Progenitor cell of endocrine pancreas (in vitro differentiated cells): ENCODE data around the gene GXYLT1. TPM values are rescaled to one million over a fixed set of nuclear protein-coding genes. Genes with fewer than 3 reads are reported as not detected.
"Not testable (repeated sequence)": the region's sequence is repeated elsewhere in the genome, so short reads cannot be mapped to it uniquely, and the experiment has no call there.

Experiments used
- DNase-seq: peaks from one replicate; pipeline ENCODE4 v3.0.0; 2021; ENCODE audit warnings: low spot score; ENCODE audit not compliant: unreplicated experiment
- H3K27ac Mint-ChIP-seq: 2 replicates; pipeline ENCODE4 v1.8.0; 2021; ENCODE audit warnings: mild to moderate bottlenecking, moderate library complexity, mixed read lengths
- H3K27me3 Mint-ChIP-seq: 2 replicates; pipeline ENCODE4 v1.8.0; 2021; ENCODE audit warnings: mixed read lengths
- H3K36me3 Mint-ChIP-seq: 2 replicates; pipeline ENCODE4 v1.8.0; 2022; ENCODE audit warnings: mixed read lengths; ENCODE audit not compliant: insufficient read depth
- H3K4me1 Mint-ChIP-seq: 2 replicates; pipeline ENCODE4 v1.8.0; 2021; ENCODE audit warnings: low read depth, mixed read lengths
- H3K4me3 Mint-ChIP-seq: 2 replicates; pipeline ENCODE4 v1.8.0; 2021; ENCODE audit warnings: low read depth, mild to moderate bottlenecking, moderate library complexity, mixed read lengths
- H3K9me3 Mint-ChIP-seq: 2 replicates; pipeline ENCODE4 v1.8.0; 2021; ENCODE audit warnings: low read depth, mixed read lengths
- long read RNA-seq: library from polyadenylated mRNA; unstranded; transcript quantifications from one replicate; pipeline ENCODE4 v2.0.0, GENCODE V29; 2020
- total RNA-seq: library from RNA; stranded (reverse); gene quantifications from 2 replicates; pipeline ENCODE4 v1.2.1, GENCODE V29; 2021
- TF ChIP-seq, protein P1 (sequence below): fragments of 200-600 bp; sonication (generic); IDR thresholded peaks from one replicate; pipeline ENCODE4 v1.5.0; 2021; ENCODE audit warnings: antibody characterized with exemption, mild to moderate bottlenecking; ENCODE audit not compliant: unreplicated experiment

Gene GXYLT1, protein sequence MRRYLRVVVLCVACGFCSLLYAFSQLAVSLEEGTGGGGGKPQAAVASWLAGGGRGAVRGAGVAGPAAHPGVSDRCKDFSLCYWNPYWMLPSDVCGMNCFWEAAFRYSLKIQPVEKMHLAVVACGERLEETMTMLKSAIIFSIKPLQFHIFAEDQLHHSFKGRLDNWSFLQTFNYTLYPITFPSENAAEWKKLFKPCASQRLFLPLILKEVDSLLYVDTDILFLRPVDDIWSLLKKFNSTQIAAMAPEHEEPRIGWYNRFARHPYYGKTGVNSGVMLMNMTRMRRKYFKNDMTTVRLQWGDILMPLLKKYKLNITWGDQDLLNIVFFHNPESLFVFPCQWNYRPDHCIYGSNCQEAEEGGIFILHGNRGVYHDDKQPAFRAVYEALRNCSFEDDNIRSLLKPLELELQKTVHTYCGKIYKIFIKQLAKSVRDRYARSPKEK
- 23.5 and 23.8 TPM in 2 replicates for total RNA-seq
- long read RNA-seq, full-length matches to known transcripts: 2 of 10 reads
- long read RNA-seq, partial matches to known transcripts: 0 of 10 reads
- long read RNA-seq, other reads (novel, unspliced or antisense): 8 of 10 reads

DNA sequence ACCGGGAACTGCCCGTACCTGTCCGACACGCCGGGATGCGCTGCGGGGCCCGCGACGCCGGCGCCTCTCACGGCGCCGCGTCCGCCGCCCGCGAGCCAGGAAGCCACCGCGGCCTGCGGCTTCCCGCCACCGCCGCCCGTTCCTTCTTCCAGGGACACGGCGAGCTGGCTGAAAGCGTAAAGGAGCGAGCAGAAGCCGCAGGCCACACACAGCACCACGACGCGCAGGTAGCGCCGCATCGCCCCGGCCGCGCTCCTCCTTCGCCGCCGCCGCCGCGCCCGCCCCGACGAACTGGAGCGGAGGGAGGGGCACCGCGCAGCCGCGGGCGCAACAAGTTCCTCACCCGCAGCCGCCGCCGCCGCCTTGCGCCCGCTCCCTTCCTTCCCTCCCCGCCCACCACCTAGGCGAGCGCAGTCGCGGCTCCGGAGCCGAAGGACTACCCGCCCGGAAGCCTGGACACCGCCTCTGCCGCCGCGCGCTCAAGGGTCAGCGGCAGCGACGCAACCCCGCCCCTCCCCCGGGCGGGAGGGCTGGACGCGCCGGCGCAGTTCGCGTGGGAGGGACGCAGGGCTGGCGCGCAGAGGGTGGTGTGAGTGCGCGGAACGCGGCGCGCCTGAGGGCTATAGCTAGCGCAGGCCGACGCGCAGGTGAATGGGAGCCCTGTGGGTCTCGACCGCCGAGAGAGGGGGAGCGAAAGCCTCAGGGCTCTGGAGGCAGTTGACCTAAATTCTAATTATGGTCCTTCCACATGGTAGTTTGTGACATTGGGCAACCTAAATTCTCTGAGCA, at the start of gene GXYLT1:
TSS of gene GXYLT1 (minus strand) at position 467 of the 789 bp plus-strand sequence. CDS start at position 239, 228 bp downstream.
- Mint-ChIP-seq H3K27ac (peak within 1 kb of the TSS; percentile 97), H3K36me3 (no peaks in the 10 kb centered on the region), H3K9me3 (no peaks in the 10 kb centered on the region), H3K4me1 (peaks cover 26% of the 10 kb centered on the region), H3K4me3 (peak within 1 kb of the TSS; percentile 93), H3K27me3 (no peaks in the 10 kb centered on the region)
- TF ChIP-seq, protein P1, sequence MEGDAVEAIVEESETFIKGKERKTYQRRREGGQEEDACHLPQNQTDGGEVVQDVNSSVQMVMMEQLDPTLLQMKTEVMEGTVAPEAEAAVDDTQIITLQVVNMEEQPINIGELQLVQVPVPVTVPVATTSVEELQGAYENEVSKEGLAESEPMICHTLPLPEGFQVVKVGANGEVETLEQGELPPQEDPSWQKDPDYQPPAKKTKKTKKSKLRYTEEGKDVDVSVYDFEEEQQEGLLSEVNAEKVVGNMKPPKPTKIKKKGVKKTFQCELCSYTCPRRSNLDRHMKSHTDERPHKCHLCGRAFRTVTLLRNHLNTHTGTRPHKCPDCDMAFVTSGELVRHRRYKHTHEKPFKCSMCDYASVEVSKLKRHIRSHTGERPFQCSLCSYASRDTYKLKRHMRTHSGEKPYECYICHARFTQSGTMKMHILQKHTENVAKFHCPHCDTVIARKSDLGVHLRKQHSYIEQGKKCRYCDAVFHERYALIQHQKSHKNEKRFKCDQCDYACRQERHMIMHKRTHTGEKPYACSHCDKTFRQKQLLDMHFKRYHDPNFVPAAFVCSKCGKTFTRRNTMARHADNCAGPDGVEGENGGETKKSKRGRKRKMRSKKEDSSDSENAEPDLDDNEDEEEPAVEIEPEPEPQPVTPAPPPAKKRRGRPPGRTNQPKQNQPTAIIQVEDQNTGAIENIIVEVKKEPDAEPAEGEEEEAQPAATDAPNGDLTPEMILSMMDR: no peak
- peak; percentile 88 for DNase-seq

DNA sequence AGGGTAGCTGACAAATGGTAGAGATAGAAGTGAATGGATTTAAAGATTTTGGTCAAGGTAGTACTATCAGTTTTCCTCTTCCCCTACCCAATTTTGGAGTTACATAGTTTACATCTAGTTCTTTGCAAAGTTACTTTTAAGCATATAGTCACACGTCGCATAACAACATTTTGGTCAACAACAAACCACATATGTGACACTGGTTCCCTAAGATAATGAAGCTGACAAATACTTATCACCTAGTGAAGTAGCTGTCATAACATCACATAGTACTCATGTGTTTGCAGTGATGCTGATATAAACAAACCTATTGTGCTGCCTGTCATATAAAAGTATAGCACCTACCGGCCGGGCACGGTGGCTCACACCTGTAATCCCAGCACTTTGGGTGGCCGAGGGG, 48.0 kb upstream of the GXYLT1 start:
- no peak overlapping the region for H3K4me3 Mint-ChIP-seq
- DNase-seq: no peak
- H3K9me3 Mint-ChIP-seq: no peaks in the 10 kb centered on the region
- peaks cover 7% of the 10 kb centered on the region for H3K36me3 Mint-ChIP-seq
- TF ChIP-seq, protein P1: no peak
- no peak overlapping the region for H3K27ac Mint-ChIP-seq
- H3K4me1 Mint-ChIP-seq: peaks cover 3% of the 10 kb centered on the region
- H3K27me3 Mint-ChIP-seq: no peaks in the 10 kb centered on the region

DNA sequence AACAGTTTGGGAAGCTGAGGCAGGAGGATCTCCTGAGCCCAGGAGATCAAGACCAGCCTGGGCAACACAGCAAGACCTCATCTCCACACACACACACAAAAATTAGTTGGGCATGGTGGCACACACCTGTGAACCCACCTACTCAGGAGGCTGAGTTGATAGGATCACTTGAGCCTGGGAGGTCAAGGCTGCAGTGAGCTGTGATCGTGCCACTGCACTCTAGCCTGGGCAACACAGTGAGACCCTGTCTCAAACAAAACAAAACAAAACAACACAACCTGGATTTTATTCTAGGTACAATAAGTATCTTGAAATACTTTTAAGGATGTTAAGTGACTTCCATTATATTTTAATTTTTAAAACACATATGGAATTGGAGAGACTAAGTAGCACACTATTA, 47.6 kb upstream of the GXYLT1 start:
- no peak overlapping the region for H3K4me3 Mint-ChIP-seq
- DNase-seq: no peak
- TF ChIP-seq, protein P1: no peak
- H3K27me3 Mint-ChIP-seq: no peaks in the 10 kb centered on the region
- no peaks in the 10 kb centered on the region for H3K9me3 Mint-ChIP-seq
- H3K36me3 Mint-ChIP-seq: peaks cover 7% of the 10 kb centered on the region
- H3K4me1 Mint-ChIP-seq: peaks cover 3% of the 10 kb centered on the region
- H3K27ac Mint-ChIP-seq: no peak overlapping the region

DNA sequence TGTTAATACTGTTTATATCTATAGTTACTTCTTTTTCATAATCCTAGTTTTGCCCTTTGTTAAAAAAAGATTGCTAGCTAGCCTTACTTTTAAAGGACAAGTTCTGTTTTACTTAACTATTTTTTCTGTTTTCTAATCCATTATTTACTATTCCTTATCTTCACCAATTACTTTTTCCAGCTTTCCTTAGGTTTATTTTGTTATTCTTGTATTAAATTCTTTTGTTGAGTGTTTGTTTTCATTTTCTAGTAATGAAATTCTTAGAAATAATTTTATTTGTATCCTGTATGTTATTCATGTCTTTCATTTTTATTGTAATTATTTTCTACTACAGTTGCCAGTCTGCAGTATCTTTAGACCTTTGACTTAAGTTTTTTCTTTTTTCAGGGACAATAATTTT, 45.7 kb upstream of the GXYLT1 start:
- Mint-ChIP-seq H3K27me3 (no peaks in the 10 kb centered on the region), H3K4me3 (no peak overlapping the region), H3K36me3 (peaks cover 4% of the 10 kb centered on the region), H3K27ac (no peak overlapping the region), H3K4me1 (peaks cover 2% of the 10 kb centered on the region), H3K9me3 (no peaks in the 10 kb centered on the region)
- TF ChIP-seq, protein P1: no peak
- no peak for DNase-seq

DNA sequence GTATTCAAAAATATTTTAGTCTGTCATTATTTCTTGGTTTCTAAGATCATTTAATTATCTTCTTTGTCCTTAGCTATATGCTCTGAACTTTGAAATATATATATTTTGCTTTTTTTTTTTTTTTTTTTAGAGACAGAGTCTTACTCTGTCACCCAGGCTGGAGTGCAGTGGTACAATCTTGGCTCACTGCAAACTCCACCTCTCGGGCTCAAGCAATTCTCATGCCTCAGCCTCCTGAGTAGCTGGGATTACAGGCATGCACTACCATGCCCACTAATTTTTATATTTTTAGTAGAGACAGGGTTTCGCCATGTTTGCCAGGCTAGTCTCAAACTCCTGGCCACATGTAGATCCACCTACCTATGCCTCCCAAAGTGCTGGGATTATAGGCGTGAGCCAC, 43.6 kb upstream of the GXYLT1 start:
- H3K27me3 Mint-ChIP-seq, H3K27ac Mint-ChIP-seq, DNase-seq, H3K36me3 Mint-ChIP-seq, H3K4me1 Mint-ChIP-seq, H3K4me3 Mint-ChIP-seq, H3K9me3 Mint-ChIP-seq: not testable (repeated sequence)
